Ascending aorta (tissue), 2 donors: ENCODE data around the gene ZNF688. TPM values are rescaled to one million over a fixed set of nuclear protein-coding genes. Genes with fewer than 3 reads are reported as not detected.
A peak's percentile ranks its signal among the peaks of the same experiment; 100 is the strongest.

Experiments used
- DNase-seq, 2 donors: peaks; one replicate each; pipeline ENCODE4 v3.0.0-alpha.2; 2019; ENCODE audit warnings: low spot score in 2 of 2
- H3K27ac ChIP-seq, 2 donors: fragments of 200-600 bp; sonication (generic); one replicate each; pipeline ENCODE4 v1.5.1; 2016 to 2017; ENCODE audit warnings: mild to moderate bottlenecking in 1 of 2
- H3K27me3 ChIP-seq: fragments of 200-600 bp; sonication (generic); one replicate; pipeline ENCODE4 v1.5.1; 2017
- H3K36me3 ChIP-seq, 2 donors: fragments of 200-600 bp; sonication (generic); one replicate each; pipeline ENCODE4 v1.5.1; 2016
- H3K4me1 ChIP-seq, 2 donors: fragments of 200-600 bp; sonication (generic); one replicate each; pipeline ENCODE4 v1.5.1; 2016 to 2017; ENCODE audit warnings: mild to moderate bottlenecking in 1 of 2
- H3K4me3 ChIP-seq, 2 donors: fragments of 200-600 bp; sonication (generic); one replicate each; pipeline ENCODE4 v1.5.1; 2016 to 2017; ENCODE audit warnings: mild to moderate bottlenecking in 1 of 2
- H3K9me3 ChIP-seq, 2 donors: fragments of 200-600 bp; sonication (generic); one replicate each; pipeline ENCODE4 v1.5.1; 2016
- intact Hi-C: fragments of 100-400 bp; cut with DNase I; formaldehyde crosslinking; loops from one replicate; pipeline ENCODE4 v1.15.1; 2023
- total RNA-seq: library from RNA; depleted of rRNA; stranded (reverse); fragments of >200 nt; gene quantifications from one replicate; pipeline ENCODE4 v1.1.0, GENCODE V29; 2016
- TF ChIP-seq, protein P1 (sequence below), 3 experiments: fragments of 200-600 bp in 2 of 3; fragments of 450-650 bp in 1 of 3; sonication (generic) in 2 of 3; IDR thresholded peaks; one replicate each; pipeline ENCODE4 v1.5.1; 2016 to 2019; ENCODE audit warnings: antibody characterized with exemption in 3 of 3, mild to moderate bottlenecking in 1 of 3, moderate library complexity in 1 of 3

The ZNF688 gene
- total RNA-seq, 1 donor from 2014 or later: 11.3 TPM

DNA sequence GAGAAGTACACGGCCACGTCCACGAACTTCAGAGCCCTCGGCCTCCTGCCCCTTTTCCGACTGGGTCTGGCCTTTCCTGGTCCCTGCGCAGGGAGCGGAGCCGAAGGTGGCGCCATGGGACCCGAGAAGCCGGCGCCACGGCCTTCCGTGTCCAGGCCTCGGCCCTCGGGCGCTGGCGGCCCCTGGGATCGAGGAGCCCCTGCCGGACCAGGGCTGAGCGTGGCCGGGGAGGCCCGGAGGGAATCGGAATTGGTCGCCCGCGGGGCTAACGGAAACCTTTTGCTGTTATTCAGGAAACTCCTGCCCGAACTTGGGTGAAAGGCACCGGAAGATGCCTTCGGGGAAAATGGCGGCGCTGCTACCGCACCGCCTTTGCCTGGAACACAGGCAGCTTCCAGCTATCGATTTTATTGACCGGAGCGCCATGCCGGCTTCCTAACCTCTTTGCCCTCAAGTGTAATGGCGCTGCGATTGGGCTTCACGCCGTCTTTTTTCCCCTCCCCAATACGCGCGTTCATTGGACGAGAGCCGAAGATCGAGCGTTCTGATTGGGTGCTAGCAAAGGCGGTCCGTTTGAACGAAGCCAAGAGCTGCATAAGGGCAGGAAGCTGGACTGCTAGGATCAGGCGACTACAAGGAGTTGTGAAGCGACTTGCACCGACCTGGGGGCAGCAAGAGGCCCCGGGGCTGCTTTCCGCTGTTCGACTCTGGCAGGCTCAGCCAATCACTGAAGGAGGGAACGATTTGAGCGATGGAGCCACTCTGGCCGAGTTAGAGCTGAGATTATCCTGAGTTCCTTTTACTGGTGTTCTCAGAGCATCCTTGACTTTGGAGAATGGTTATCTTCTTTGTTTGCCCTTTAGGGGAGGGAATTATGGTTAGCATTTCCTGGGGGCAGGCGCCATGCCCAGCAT, 38.7 kb upstream of the ZNF688 start, which contains the start of gene ZNF689:
Gene ZNF689, minus strand, starts transcription at position 464 of the 914 bp plus-strand sequence. Its CDS starts 348 bp downstream, at position 116.
- peak; percentile 73 to 97 for DNase-seq
- peaks cover 10 to 25% of the 10 kb centered on the region in 2 donors for H3K36me3 ChIP-seq
- peaks cover 0 to 10% of the 10 kb centered on the region in 2 donors for H3K4me1 ChIP-seq
- no peaks in the 10 kb centered on the region for H3K27me3 ChIP-seq
- peak within 1 kb of the TSS; percentile 88 to 96 for H3K27ac ChIP-seq
- intact Hi-C loops: loop anchor here (1.0 to 2.0 kb wide), 7 partner anchors 18 to 88 kb away; partner anchors contain the start of genes FBRS, PRR14, ZNF768 and ZNF785
- peak within 1 kb of the TSS; percentile 81 to 88 for H3K4me3 ChIP-seq
- no peaks in the 10 kb centered on the region for H3K9me3 ChIP-seq
- TF ChIP-seq, protein P1, sequence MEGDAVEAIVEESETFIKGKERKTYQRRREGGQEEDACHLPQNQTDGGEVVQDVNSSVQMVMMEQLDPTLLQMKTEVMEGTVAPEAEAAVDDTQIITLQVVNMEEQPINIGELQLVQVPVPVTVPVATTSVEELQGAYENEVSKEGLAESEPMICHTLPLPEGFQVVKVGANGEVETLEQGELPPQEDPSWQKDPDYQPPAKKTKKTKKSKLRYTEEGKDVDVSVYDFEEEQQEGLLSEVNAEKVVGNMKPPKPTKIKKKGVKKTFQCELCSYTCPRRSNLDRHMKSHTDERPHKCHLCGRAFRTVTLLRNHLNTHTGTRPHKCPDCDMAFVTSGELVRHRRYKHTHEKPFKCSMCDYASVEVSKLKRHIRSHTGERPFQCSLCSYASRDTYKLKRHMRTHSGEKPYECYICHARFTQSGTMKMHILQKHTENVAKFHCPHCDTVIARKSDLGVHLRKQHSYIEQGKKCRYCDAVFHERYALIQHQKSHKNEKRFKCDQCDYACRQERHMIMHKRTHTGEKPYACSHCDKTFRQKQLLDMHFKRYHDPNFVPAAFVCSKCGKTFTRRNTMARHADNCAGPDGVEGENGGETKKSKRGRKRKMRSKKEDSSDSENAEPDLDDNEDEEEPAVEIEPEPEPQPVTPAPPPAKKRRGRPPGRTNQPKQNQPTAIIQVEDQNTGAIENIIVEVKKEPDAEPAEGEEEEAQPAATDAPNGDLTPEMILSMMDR (IDR thresholded peaks at IDR 0.05): peak in 1 of 3 experiments; percentile 5

DNA sequence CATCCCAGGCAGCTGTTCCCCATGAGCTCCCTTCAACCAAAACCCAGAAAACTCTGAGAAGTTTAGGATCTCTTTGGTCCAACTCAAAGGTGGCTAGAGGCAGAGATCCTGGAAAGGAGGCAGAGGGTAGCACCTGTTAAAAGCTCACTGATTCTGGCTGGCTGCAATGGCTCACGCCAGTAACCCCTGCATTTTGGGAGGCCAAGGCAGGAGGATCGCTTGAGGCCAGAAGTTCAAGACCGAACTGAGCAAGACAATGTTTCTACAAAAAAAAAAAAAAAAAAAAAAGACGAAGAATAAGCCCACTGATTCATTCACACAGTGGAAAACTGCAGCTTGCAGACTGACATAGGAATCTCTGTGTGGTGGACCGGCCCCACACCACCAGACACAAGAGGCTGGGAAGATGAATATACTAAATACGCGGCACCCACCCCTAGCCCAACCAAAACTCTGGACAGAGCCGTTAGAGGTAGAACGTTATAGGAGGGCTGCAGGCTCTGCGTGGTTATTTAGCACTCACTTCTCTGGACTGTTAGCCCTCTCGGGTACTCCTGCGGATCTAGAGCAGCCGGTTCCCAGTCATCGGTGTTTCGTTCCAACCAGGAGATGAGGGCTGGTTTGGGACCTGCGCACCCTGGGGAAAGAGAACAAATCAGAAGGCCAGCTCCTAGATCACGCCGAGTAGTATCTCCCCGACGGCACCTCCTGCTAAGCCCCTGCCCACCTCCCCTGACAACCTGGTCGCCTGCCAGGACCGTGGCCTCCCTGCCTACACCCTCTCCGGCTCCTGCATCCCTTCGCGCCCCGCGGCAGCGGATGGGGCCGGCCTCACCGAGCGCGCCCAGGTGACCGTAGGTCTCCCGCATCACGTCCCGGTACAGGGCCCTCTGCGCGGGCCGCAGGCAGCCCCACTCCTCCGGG, 37.8 kb upstream of the ZNF688 start:
- peak in 1 of 2 donors; percentile 69 for DNase-seq

DNA sequence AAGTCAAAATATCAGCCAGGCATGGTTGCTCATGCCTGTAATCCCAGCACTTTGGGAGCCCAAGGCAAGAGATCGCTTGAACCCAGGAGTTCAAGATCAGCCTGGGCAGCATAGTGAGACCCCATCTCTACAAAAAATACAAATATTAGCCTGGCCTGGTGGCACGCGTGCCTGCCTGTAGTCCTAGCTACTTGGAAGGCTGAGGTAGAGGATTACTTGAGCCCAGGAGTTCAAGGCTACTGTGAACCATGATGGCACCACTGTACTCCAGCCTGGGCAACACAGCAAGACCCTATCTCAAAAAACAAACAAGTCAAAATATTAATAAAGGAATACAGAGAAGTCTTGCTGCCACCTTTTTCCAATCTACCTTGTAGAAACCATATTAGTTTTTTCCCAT, 34.5 kb upstream of the ZNF688 start:
- TF ChIP-seq, protein P1 (IDR thresholded peaks at IDR 0.05): no peak
- intact Hi-C loops: no loop called here
- no peak overlapping the region for H3K4me3 ChIP-seq

More for the DNA sequence above, 37.8 kb upstream of the ZNF688 start:
- Histone ChIP-seq H3K4me3 (peak overlapping the region; percentile 81 to 88), H3K27me3 (no peaks in the 10 kb centered on the region), H3K36me3 (peaks cover 20 to 34% of the 10 kb centered on the region in 2 donors), H3K9me3 (no peaks in the 10 kb centered on the region), H3K4me1 (peaks cover 0 to 10% of the 10 kb centered on the region in 2 donors), H3K27ac (peak overlapping the region; percentile 88 to 96)
- TF ChIP-seq, protein P1 (IDR thresholded peaks at IDR 0.05): no peak
- intact Hi-C loops: loop anchor here (2.0 kb wide), 1 partner anchor 82 kb away; the partner anchor contains the start of gene ZNF768

DNA sequence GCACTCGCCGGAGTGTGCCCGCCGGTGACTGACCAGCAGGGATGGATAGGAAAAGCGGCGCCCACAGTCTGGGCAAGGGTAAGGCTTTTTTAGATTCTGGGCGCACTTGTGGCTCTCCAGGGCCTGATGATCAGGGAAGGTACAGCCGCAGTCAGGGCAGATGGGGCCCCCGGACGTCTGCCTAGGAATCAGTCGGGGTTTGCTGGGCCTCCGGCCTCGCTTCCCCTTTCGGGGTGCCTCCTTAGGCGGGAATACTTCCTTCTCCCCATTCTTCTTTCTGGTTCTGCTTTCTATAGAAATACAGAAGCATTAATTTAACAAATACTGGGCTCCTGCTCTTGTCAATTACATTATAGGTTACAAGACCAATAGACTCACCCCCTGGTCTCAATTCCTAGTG, 33.6 kb upstream of the ZNF688 start:
- TF ChIP-seq, protein P1 (IDR thresholded peaks at IDR 0.05): no peak
- H3K36me3 ChIP-seq: peaks cover 22 to 50% of the 10 kb centered on the region in 2 donors
- no peak for DNase-seq
- peaks cover 0 to 10% of the 10 kb centered on the region in 2 donors for H3K4me1 ChIP-seq
- H3K9me3 ChIP-seq: no peaks in the 10 kb centered on the region
- intact Hi-C loops: no loop called here
- H3K27me3 ChIP-seq: no peaks in the 10 kb centered on the region
- no peak overlapping the region for H3K4me3 ChIP-seq
- H3K27ac ChIP-seq: no peak overlapping the region

More for the DNA sequence above, 34.5 kb upstream of the ZNF688 start:
- DNase-seq: no peak
- Histone ChIP-seq H3K27ac (no peak overlapping the region), H3K4me1 (peaks cover 0 to 10% of the 10 kb centered on the region in 2 donors), H3K27me3 (no peaks in the 10 kb centered on the region), H3K36me3 (peaks cover 22 to 50% of the 10 kb centered on the region in 2 donors), H3K9me3 (no peaks in the 10 kb centered on the region)

DNA sequence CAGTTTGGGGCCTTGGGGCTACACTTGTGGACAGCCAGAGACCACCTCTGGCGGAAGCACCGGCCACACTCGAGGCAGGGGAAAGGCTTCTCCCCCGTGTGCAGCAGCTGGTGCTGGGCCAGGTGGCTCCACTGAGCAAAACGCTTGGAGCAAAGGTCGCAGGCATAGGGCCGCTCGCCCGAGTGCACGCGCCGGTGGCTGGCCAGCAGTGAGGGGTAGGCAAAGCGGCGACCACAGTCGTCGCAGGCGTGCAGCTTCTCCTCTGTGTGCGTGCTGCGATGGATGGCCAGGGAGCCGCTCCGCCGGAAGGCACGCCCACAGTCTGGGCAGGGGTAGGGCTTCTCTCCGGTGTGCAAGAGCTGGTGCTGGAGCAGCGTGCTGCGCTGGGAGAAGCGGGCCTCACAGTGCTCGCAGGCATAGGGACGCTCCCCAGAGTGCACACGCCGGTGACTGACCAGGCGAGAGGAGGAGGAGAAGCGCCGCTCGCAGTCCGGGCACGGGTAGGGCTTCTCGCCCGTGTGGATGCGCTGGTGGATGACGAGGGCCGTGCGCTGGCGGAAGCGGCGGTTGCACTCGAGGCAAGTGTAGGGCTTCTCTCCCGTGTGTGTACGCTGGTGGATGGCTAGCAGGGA, 32.9 kb upstream of the ZNF688 start:
- Histone ChIP-seq H3K36me3 (peaks cover 22 to 50% of the 10 kb centered on the region in 2 donors), H3K27ac (no peak overlapping the region), H3K4me1 (peaks cover 0 to 8% of the 10 kb centered on the region in 2 donors), H3K27me3 (no peaks in the 10 kb centered on the region), H3K9me3 (no peaks in the 10 kb centered on the region), H3K4me3 (no peak overlapping the region)
- intact Hi-C loops: no loop called here
- no peak for DNase-seq
- TF ChIP-seq, protein P1 (IDR thresholded peaks at IDR 0.05): no peak
